HepG2 (cell line): ENCODE data around the gene C4orf33. TPM values are rescaled to one million over a fixed set of nuclear protein-coding genes. Genes with fewer than 3 reads are reported as not detected.

Source experiments
- ATAC-seq: fragments of 200-7000 bp; cut with Tn5 transposase; 3 replicates; pipeline ENCODE4 v1.9.1; 2020; ENCODE audit warnings: mild to moderate bottlenecking, moderate library complexity
- BruUV-seq: library from RNA; stranded (reverse); fragments of 400-500 nt; replicated peaks from 2 replicates; lab custom pipeline; 2021; lab: Mats Ljungman, UMichigan
- CTCF ChIA-PET: fragments of 300-600 bp; formaldehyde crosslinking; extraction: SDS; loops from one replicate; lab custom pipeline; 2021; ENCODE audit warnings: low total read pairs, inconsistent platforms, low intra/inter-chr PET ratio; lab: Yijun Ruan, JAX
- POLR2A ChIA-PET: fragments of 350-600 bp; sonication (Branson Sonifier 250); formaldehyde crosslinking; loops from one replicate; lab custom pipeline; 2020; ENCODE audit warnings: antibody characterized with exemption, inconsistent platforms; lab: Yijun Ruan, JAX
- DNase-seq: peaks from one replicate; pipeline ENCODE4 v3.0.0-alpha.2; 2015; ENCODE audit warnings: low spot score
- FAIRE-seq: peaks from 3 replicates; lab custom pipeline; 2011; peaks lifted over from hg19 to GRCh38; lab: Jason Lieb, UNC
- H2AFZ ChIP-seq: one replicate; pipeline ENCODE4 v1.6.1; 2011; ENCODE audit warnings: low read length, inconsistent platforms
- H3K27ac ChIP-seq: fragments of 300-600 bp; 3 replicates; pipeline ENCODE4 v1.8.0; 2011; ENCODE audit warnings: mixed run types, mild to moderate bottlenecking, mixed read lengths, low read length, inconsistent platforms; ENCODE audit not compliant: insufficient read depth; ENCODE audit errors: extremely low read length
- H3K27me3 ChIP-seq, 2 experiments: fragments of 200-600 bp in 1 of 2; 2 replicates in 1 of 2; 3 replicates in 1 of 2; pipeline versions ENCODE4 v1.6.0 to v1.8.0; 2011; ENCODE audit warnings: low read length in 2 of 2, mild to moderate bottlenecking in 2 of 2, moderate library complexity in 2 of 2, inconsistent platforms in 1 of 2; ENCODE audit not compliant: insufficient read depth in 2 of 2, control insufficient read depth in 1 of 2
- H3K36me3 ChIP-seq, 2 experiments: fragments of 200-600 bp in 1 of 2; replicated peaks in 1 of 2; 2 replicates in 1 of 2; 3 replicates in 1 of 2; pipeline versions ENCODE4 v1.5.1 to v1.8.0; 2011; ENCODE audit warnings: low read length in 2 of 2, inconsistent platforms in 1 of 2; ENCODE audit not compliant: insufficient read depth in 2 of 2, control insufficient read depth in 1 of 2
- H3K4me1 ChIP-seq: 2 replicates; pipeline ENCODE4 v1.5.1; 2012; ENCODE audit warnings: low read length, inconsistent platforms; ENCODE audit not compliant: insufficient read depth
- H3K4me2 ChIP-seq: 2 replicates; pipeline ENCODE4 v1.6.0; 2011; ENCODE audit warnings: low read depth, low read length, inconsistent platforms
- H3K4me3 ChIP-seq, 3 experiments: fragments of 200-600 bp in 1 of 3; sonication (generic), shearing (Covaris generic) in 1 of 3; replicated peaks in 1 of 3; 2 replicates each; pipeline ENCODE4 v1.5.1; 2011 to 2016; ENCODE audit warnings: low read length in 3 of 3, inconsistent platforms in 2 of 3, low read depth in 2 of 3, mild to moderate bottlenecking in 2 of 3, control low read depth in 1 of 3, mixed read lengths in 1 of 3; ENCODE audit not compliant: insufficient read depth in 1 of 3
- H3K79me2 ChIP-seq: one replicate; pipeline ENCODE4 v1.6.1; 2011; ENCODE audit warnings: low read length, inconsistent platforms; ENCODE audit not compliant: insufficient read depth
- H3K9ac ChIP-seq: 2 replicates; pipeline ENCODE4 v1.6.0; 2011; ENCODE audit warnings: mild to moderate bottlenecking, low read depth, low read length, inconsistent platforms; ENCODE audit not compliant: insufficient read depth
- H3K9me3 ChIP-seq: 2 replicates; pipeline ENCODE4 v1.5.1; 2012; ENCODE audit warnings: mild to moderate bottlenecking, low read length
- H4K20me1 ChIP-seq: 2 replicates; pipeline ENCODE4 v1.6.0; 2011; ENCODE audit warnings: inconsistent platforms, mild to moderate bottlenecking, low read length, moderate library complexity; ENCODE audit not compliant: insufficient read depth
- ELF3 ChIP-seq: IDR thresholded peaks from 2 replicates; pipeline ENCODE4 v1.6.1; 2016; ENCODE audit warnings: missing genetic modification reagents, missing compliant biosample characterization
- GATA4 ChIP-seq: sonication (generic); IDR thresholded peaks from 2 replicates; pipeline ENCODE4 v1.6.1; 2016; ENCODE audit warnings: antibody characterized with exemption, low read depth, borderline replicate concordance
- RXRA ChIP-seq: sonication (generic); formaldehyde crosslinking; IDR thresholded peaks from 2 replicates; pipeline ENCODE4 v1.5.1; 2020; ENCODE audit warnings: missing genetic modification reagents
- SMC3 ChIP-seq: IDR thresholded peaks from 2 replicates; pipeline ENCODE4 v1.6.1; 2011; ENCODE audit warnings: low read length, improper control_type of control experiment
- TIGD3 ChIP-seq: sonication (generic); formaldehyde crosslinking; IDR thresholded peaks from 2 replicates; pipeline ENCODE4 v1.5.1; 2020; ENCODE audit warnings: mild to moderate bottlenecking, missing genetic modification reagents, borderline replicate concordance
- ZFP91 ChIP-seq: sonication (generic); formaldehyde crosslinking; IDR thresholded peaks from 2 replicates; pipeline ENCODE4 v1.9.0; 2022; ENCODE audit warnings: missing genetic modification reagents, mild to moderate bottlenecking, borderline replicate concordance
- ZNF431 ChIP-seq: sonication (generic); formaldehyde crosslinking; IDR thresholded peaks from 2 replicates; pipeline ENCODE4 v1.9.0; 2022; ENCODE audit warnings: missing genetic modification reagents, low read depth, mild to moderate bottlenecking, borderline replicate concordance
- ZNF569 ChIP-seq: sonication (generic); formaldehyde crosslinking; IDR thresholded peaks from 2 replicates; pipeline ENCODE4 v1.5.0; 2020; ENCODE audit warnings: mild to moderate bottlenecking, missing genetic modification reagents, moderate library complexity, borderline replicate concordance
- ZNF619 ChIP-seq: sonication (generic); formaldehyde crosslinking; IDR thresholded peaks from 2 replicates; pipeline ENCODE4 v1.4.0; 2020; ENCODE audit warnings: mild to moderate bottlenecking, missing genetic modification reagents
- ZNF746 ChIP-seq: sonication (generic); formaldehyde crosslinking; IDR thresholded peaks from 2 replicates; pipeline ENCODE4 v1.8.0; 2022; ENCODE audit warnings: mild to moderate bottlenecking, missing genetic modification reagents
- in situ Hi-C: cut with HindIII; loops from 2 replicates; pipeline ENCODE4 v1.10.0; 2017; ENCODE audit warnings: low pct_unique_long_range_greater_than_20kb; ENCODE audit not compliant: extremely low pct_ligation_motif_present
- intact Hi-C: fragments of 100-400 bp; cut with micrococcal nuclease; formaldehyde crosslinking; loops from one replicate; pipeline ENCODE4 v1.10.0; 2022; ENCODE audit not compliant: unreplicated experiment
- polyA plus RNA-seq, 8 experiments: library from polyadenylated mRNA; depleted of rRNA in 3 of 8; stranded (reverse) in 7 of 8; unstranded in 1 of 8; fragments of >200 nt; fragmentation: Illumina TruSeq in 4 of 8; extraction: Trizol in 4 of 8; gene quantifications; 2 replicates each; pipeline versions ENCODE4 v1.2.1 to v1.2.3, GENCODE V29; 2011 to 2016; ENCODE audit warnings: low read depth in 4 of 8, missing spikeins in 1 of 8, mixed read lengths in 1 of 8; ENCODE audit not compliant: insufficient read depth in 1 of 8
- total RNA-seq, 5 experiments: library from RNA; depleted of rRNA; stranded (reverse); fragments of >200 nt; fragmentation: Illumina TruSeq; extraction: Trizol; gene quantifications; 2 replicates each; pipeline ENCODE4 v1.2.3, GENCODE V29; 2016; ENCODE audit warnings: low read depth in 1 of 5

The C4orf33 gene
- total and polyA plus RNA-seq, 2 of the 13 experiments (the other 11 are each of a cell fraction or from before 2014, with no cell fraction given): 2.8 to 3.3 TPM

- no peak for TF ChIP-seq TIGD3 (CRISPR knock-in tag)
- peak; percentile 76 for TF ChIP-seq ELF3
- no peak for TF ChIP-seq ZNF569 (CRISPR knock-in tag)
- no peak for TF ChIP-seq ZNF619 (CRISPR knock-in tag)
- TF ChIP-seq ZNF431 (CRISPR knock-in tag): no peak
- TF ChIP-seq, all 625 proteins: peak for 22
Observed at GRCh38 chr4:129095811-129096454, at the start of gene C4orf33 (continued).

GRCh38 chr4:129059028-129059427 is 36.9 kb upstream of the C4orf33 start:
- Histone ChIP-seq H3K36me3 (no peaks in the 10 kb centered on the region), H3K4me3 (no peak overlapping the region), H2AFZ (no peak overlapping the region), H3K9me3 (peaks cover 92% of the 10 kb centered on the region), H4K20me1 (no peaks in the 10 kb centered on the region), H3K79me2 (no peaks in the 10 kb centered on the region), H3K9ac (no peak overlapping the region), H3K27ac (no peak overlapping the region), H3K4me2 (no peak overlapping the region), H3K27me3 (no peaks in the 10 kb centered on the region), H3K4me1 (no peaks in the 10 kb centered on the region)
- ChIA-PET POLR2A (no interaction called here), CTCF (no interaction called here)
- BruUV-seq: no TSS peak
- in situ Hi-C loops: no loop called here
- TF ChIP-seq GATA4: no peak
- TF ChIP-seq ZFP91 (CRISPR knock-in tag): no peak
- no peak for TF ChIP-seq RXRA (CRISPR knock-in tag)
- no peak for TF ChIP-seq ZNF746 (CRISPR knock-in tag)
- TF ChIP-seq SMC3: no peak
- FAIRE-seq (no peak), ATAC-seq (no peak), DNase-seq (no peak)
- intact Hi-C loops: no loop called here
